GM18951 (cell line): ENCODE measurements around the gene BMPR1B.

Experiments used
- POLR2A ChIP-seq: IDR thresholded peaks from 4 replicates; pipeline ENCODE4 v1.6.1; 2011; ENCODE audit warnings: mild to moderate bottlenecking; ENCODE audit not compliant: insufficient read length, insufficient read depth; ENCODE audit errors: extremely low read depth
- in situ Hi-C: fragments of 300-500 bp; cut with MboI; formaldehyde crosslinking; loops from one replicate; pipeline ENCODE4 v1.12.0; 2022; ENCODE audit warnings: low sequenced_read_pairs, mixed read lengths, inconsistent platforms; ENCODE audit not compliant: unreplicated experiment

The BMPR1B gene

DNA sequence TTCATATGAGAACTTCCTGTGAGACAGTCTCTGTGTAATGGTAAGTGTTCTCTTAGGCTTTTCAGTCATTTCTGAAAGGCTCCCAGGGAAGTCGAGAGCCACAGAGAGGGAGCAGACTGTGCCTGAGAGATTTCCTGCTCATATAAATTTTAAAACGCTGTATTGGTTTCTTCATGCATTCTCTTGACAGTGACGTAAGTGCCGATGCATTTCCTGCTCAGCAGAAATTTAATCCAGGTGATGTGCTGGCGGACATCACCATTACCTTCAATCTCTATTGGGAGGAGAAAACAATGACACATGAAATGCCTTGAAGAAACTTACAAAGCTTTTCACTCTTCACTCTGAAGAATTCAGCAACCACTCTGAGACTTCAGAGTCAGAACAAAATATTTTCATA, 383.6 kb downstream of the BMPR1B start:
- in situ Hi-C loops, result no loop called here
- TF ChIP-seq POLR2A, result no peak

DNA sequence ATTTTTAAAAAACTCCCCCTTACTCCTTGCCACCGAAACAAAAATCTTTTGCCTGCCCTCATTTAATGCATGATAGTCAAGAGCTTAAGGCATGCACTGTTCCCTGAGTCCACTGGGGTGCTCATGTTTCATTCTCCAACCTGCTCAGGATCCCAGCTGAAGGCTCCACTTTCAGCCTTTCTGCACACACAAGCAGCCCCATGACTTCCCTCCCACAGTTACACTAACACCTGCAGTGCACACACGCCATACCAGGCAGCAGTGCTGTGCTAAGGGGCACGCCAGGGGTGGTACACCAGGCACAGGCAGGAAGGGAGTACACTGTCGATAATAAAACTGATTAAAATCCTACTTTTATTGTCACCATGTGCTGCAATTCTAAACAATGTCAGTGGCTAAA, 385.2 kb downstream of the BMPR1B start:
- no peak for TF ChIP-seq POLR2A
- in situ Hi-C loops, result no loop called here

DNA sequence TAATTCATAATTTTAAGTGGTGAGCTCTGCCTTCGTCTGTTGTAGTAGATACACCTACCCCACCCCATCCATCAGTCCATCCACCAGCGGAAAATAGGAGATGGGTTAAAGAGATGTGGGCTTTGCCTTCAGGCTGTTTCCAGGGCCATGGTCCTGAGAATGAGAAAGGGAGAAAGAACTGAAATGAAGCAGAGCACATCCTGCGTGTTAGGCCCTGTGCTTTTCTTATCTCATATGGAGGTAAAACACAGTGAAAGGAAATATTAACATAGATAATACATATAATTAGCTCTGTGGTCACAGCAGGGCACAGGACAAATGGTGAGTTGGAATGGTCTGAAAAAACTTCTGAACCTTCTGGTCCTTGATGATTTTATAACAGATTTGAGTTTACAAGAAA, 393.5 kb downstream of the BMPR1B start:
- in situ Hi-C loops, result no loop called here
- no peak for TF ChIP-seq POLR2A

DNA sequence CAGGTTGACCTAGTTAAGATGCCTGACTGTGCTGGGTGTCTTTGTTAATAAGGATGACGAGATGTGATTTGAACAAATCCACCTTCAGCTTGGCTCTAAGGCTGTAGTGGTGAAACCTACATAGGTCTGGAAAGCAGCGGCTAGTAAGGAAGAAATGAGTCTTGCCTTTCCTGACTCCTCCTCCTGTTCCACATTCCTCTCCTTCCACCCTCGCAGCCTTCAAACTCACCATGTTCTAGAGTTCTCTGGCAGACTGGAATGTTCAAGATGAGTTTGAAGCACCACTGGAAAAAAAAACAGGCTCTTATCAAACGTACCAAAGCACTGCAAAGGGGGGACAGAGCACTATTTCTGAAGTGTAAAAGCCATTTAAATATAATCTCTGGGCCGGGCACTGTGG, 395.4 kb downstream of the BMPR1B start:
- in situ Hi-C loops, result no loop called here
- no peak for TF ChIP-seq POLR2A

DNA sequence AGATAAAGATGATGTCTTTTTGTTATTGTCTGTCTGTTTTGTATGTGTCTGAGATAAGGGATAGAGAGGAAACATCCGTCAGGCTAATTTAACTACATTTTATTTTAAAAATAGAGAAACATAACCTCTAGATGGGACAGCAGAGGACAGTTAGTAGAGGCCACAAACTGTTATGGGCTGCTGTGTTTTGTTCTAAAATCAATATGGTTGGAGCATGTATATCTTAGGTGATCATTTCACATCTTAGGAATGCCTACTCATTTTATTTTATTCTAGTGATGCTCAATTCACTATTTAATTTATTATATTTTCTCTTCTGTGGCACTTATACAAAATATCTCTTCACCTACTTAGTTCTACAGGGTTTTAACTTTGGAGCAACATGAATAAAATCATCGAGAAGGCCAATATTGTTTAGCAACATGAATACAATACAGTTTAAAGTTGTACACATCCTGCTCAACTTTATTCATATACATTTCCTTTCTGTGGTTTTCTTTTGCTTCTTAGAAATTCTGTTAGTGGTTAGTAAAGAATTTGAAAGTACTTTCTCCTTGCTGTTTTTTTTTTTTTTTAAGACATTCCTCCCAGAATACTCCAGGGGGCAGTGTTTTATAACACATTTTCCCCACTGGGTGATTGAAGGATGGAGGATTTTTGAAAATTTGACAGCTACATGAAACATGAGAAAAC, 398.1 kb downstream of the BMPR1B start:
- in situ Hi-C loops, result no loop called here
- no peak for TF ChIP-seq POLR2A

DNA sequence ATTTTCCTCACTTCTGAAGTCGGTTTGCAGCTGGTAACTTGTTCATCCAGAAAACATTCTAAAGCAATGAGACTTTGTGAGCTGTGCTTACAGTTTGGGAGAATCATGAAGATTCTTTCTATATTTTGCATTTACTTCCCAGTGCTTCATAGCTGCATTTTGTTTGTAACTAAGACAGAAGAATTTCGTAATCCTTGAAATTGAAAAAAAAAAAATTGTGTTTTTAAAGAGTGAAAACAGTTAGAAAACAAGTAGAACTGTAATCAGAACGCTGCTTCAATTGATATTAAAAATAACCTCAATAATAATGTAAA, 398.7 kb downstream of the BMPR1B start:
- in situ Hi-C loops, result no loop called here

DNA sequence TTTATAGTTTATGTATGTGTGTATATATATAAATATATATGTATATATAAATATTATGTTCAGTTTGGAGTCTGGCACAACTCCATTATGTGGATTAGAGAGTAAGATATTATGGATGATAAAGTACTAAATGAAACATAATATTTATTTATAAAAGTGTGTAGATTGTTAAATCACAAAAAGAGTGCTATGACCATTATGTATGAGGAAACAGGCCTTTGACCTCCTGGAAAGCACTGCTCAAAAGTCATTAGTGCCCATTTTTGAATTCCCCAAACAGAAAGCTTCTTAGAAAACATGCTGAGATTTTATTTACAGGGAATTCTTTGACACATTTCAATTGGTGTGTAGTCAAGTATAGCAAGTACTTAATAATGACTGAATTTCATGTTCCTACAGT, 399.8 kb downstream of the BMPR1B start:
- TF ChIP-seq POLR2A, result no peak
- in situ Hi-C loops, result no loop called here

More for the DNA sequence above, 398.7 kb downstream of the BMPR1B start:
- no peak for TF ChIP-seq POLR2A

DNA sequence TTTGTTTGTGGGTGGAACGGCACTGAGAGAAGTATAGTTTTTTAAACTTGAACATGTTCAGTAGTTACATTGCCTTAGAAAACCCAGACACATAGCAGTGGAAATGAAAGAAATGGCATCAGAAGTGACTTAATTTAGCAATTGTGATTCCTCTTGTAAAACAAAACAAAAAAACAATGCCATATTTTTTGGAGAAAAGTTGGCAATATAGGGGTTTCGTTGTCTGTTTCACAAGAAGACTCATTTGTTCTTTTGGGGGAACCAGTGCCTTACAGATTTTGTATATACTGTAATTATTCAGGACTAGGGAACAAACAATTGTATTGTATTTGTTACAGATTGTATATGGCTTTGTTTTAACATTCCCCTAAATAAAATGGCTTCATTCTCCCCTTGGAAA, 400.3 kb downstream of the BMPR1B start:
- no peak for TF ChIP-seq POLR2A
- in situ Hi-C loops, result no loop called here

DNA sequence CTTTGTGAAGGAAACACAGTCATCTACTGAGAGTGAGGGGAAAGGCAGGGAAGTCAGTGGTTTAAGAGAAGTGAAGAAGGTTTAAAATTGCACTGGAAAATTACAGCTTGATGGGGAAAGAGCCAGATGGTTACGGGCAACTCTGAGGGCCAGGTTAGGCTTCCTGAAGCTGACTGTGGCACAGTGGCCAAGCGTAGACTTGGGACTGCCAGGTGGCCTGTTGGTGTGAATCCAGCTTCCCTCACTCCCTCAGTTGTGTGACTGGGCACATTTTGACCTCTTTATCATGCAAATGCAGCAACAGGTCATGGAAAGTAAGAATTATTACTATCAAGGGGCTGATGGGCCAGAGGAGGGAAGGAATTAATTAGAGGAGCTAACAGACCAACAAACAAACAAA, 400.9 kb downstream of the BMPR1B start:
- in situ Hi-C loops, result no loop called here
- no peak for TF ChIP-seq POLR2A

DNA sequence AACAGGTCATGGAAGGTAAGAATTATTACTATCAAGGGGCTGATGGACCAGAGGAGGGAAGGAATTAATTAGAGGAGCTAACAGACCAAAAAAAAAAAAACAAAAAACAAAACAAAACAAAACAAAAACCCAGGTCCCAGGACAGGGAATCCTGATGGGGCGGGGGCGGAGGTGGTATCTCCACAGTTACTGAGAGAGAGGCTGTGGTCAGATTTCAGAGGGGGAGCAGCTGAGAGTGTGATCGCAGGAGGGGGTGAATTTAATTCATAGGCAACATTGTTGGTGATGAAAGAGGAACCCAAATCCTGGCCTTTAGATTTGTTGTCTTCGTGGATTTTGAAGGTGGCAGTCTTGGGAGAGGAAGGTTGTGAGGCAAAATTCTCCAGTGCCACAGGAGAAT, 401.6 kb downstream of the BMPR1B start:
- in situ Hi-C loops, result no loop called here
- no peak for TF ChIP-seq POLR2A

DNA sequence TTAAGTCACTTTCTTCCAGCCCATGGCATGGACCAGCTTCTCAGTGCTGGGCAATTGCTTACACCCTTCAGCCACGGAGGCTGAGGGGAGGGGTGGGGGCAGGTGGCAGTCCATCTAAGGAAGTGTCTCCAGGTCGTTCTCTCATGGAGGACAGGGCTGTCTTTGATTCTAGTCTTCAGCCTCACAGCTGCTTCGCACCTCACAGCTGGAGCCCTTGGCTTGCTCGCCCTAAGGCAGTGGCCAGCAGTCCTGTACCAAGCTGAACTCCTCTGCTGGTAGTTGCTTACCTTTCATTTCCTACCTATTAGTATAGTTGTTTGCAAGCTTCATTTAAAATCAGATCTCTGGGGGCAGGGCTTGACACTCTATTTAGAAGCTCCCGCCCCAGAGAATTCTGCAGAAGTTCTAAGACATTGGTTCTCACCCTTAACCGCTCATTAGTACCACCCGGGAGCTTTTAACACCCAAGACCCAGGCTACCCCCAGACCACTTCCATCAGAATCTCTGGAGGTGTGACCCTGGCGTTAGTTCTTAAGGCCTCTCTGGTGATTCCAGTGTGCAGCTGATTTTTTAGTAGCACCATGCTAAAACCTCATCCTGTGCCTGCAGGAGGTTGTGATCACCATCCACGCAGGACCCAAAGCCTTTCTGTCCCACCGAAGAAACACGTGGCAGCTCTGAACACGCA, 404.2 kb downstream of the BMPR1B start:
- TF ChIP-seq POLR2A, result no peak
- in situ Hi-C loops, result no loop called here

DNA sequence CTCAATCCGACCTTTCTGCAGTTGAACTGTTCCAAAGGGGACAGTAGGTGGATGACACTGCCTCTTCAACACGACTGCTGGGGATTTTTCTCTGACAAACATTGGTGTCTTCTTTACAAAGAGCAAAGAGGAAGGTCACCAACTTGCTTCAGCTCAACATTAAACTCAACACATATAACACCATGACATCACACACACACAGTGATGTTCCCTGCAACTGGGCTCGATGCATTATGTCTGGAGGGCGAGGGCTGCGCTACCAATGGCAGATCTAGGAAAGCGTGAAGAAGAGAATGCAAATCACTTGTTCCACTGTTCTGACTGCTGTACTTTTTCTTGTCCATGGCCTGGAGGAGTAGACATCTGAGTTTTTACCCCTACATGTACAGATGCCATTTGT, 405.1 kb downstream of the BMPR1B start:
- in situ Hi-C loops, result no loop called here

DNA sequence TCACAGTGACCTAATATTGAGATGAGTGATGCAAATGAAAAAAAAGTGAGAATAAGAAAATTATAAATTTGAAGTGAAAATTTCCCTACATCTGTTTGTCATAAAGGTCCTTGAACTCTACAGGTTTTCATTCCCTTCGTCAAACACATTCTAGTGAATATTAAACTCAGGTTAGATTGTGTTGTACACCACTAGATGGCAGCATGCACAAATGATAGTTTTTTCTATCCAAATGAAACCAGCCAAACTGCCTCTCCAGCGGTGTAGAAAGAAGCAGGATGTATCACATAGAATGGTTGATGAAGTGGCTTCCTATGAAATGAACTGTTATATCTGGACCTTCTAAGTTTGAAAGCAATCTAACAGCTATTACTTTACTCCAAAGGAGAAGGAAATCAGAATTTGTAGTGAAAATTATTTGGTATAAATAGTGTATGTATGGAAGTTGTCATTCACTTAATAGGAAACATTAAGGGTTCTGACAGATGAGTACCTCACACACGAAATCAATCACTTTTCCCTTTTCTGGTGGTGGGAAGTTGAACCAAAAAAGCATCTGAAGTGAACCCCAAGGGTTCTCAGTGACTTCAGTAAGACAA, 408.3 kb downstream of the BMPR1B start:
- in situ Hi-C loops, result no loop called here
- TF ChIP-seq POLR2A, result no peak

More for the DNA sequence above, 405.1 kb downstream of the BMPR1B start:
- TF ChIP-seq POLR2A, result no peak

DNA sequence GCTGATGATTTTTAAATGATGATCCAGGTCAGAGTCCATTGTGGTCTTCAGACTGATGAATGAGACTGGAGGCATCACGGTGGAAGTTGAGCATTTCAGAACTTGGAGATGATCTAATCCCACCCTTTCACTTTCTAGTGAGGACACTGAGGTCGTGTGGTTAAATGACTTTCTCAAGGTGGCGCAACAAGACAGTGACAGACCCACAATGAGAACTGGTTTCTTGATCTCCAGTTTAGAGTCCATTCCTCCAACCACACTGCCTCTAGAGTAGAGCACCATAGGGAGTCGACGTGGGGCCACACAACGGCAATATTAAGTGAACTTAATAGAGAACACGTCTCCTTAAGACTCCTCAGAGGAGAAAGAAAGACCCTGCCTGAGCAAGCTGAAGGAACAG, 410.1 kb downstream of the BMPR1B start:
- in situ Hi-C loops, result no loop called here
- no peak for TF ChIP-seq POLR2A
